HepG2 (cell line): Measurements from ENCODE around the gene RASSF4. TPM values are rescaled to one million over a fixed set of nuclear protein-coding genes. Genes with fewer than 3 reads are reported as not detected.

Source experiments
- ATRX ChIP-seq: sonication (generic); formaldehyde crosslinking; IDR thresholded peaks from 2 replicates; pipeline ENCODE4 v1.4.0; 2020; ENCODE audit warnings: missing genetic modification reagents, borderline replicate concordance
- MTA1 ChIP-seq: sonication (generic); formaldehyde crosslinking; IDR thresholded peaks from 2 replicates; pipeline ENCODE4 v1.4.0; 2020; ENCODE audit warnings: missing genetic modification reagents, mild to moderate bottlenecking, borderline replicate concordance
- PCBP1 ChIP-seq: fragments of 200-400 bp; formaldehyde crosslinking; IDR thresholded peaks from 2 replicates; pipeline ENCODE4 v1.6.1; 2017; ENCODE audit warnings: mild to moderate bottlenecking, low read depth, low read length, borderline replicate concordance
- SMAD1 ChIP-seq: sonication (generic); formaldehyde crosslinking; IDR thresholded peaks from 2 replicates; pipeline ENCODE4 v1.4.0; 2020; ENCODE audit warnings: missing genetic modification reagents, low read depth, mild to moderate bottlenecking, borderline replicate concordance
- TCF12 ChIP-seq, 2 experiments: fragments of 450-650 bp in 1 of 2; sonication (generic) in 1 of 2; formaldehyde crosslinking in 1 of 2; IDR thresholded peaks; 2 replicates each; pipeline versions ENCODE4 v1.6.1 to v1.8.0; 2017 to 2022; ENCODE audit warnings: antibody characterized with exemption in 1 of 2, mild to moderate bottlenecking in 1 of 2, missing genetic modification reagents in 1 of 2, moderate library complexity in 1 of 2
- WIZ ChIP-seq: sonication (generic); formaldehyde crosslinking; IDR thresholded peaks from 2 replicates; pipeline ENCODE4 v1.5.1; 2020; ENCODE audit warnings: mild to moderate bottlenecking, missing genetic modification reagents
- XBP1 ChIP-seq: sonication (generic); formaldehyde crosslinking; IDR thresholded peaks from 2 replicates; pipeline ENCODE4 v1.5.0; 2020; ENCODE audit warnings: missing genetic modification reagents
- ZBTB21 ChIP-seq: sonication (generic); formaldehyde crosslinking; IDR thresholded peaks from 2 replicates; pipeline ENCODE4 v1.4.0; 2020; ENCODE audit warnings: missing genetic modification reagents
- ZBTB34 ChIP-seq: sonication (generic); formaldehyde crosslinking; IDR thresholded peaks from 2 replicates; pipeline ENCODE4 v1.8.0; 2022; ENCODE audit warnings: mild to moderate bottlenecking, missing genetic modification reagents
- ZFP1 ChIP-seq: IDR thresholded peaks from 2 replicates; pipeline ENCODE4 v1.6.1; 2016
- ZNF496 ChIP-seq: sonication (generic); formaldehyde crosslinking; IDR thresholded peaks from 2 replicates; pipeline ENCODE4 v1.8.1; 2023; ENCODE audit warnings: mild to moderate bottlenecking, moderate library complexity, missing genetic modification reagents; ENCODE audit not compliant: insufficient replicate concordance
- ZNF609 ChIP-seq: sonication (generic); formaldehyde crosslinking; IDR thresholded peaks from 2 replicates; pipeline ENCODE4 v1.4.0; 2020; ENCODE audit warnings: mild to moderate bottlenecking, missing genetic modification reagents, borderline replicate concordance
- polyA plus RNA-seq, 8 experiments: library from polyadenylated mRNA; depleted of rRNA in 3 of 8; stranded (reverse) in 7 of 8; unstranded in 1 of 8; fragments of >200 nt; fragmentation: Illumina TruSeq in 4 of 8; extraction: Trizol in 4 of 8; gene quantifications; 2 replicates each; pipeline versions ENCODE4 v1.2.1 to v1.2.3, GENCODE V29; 2011 to 2016; ENCODE audit warnings: low read depth in 4 of 8, missing spikeins in 1 of 8, mixed read lengths in 1 of 8; ENCODE audit not compliant: insufficient read depth in 1 of 8
- total RNA-seq, 5 experiments: library from RNA; depleted of rRNA; stranded (reverse); fragments of >200 nt; fragmentation: Illumina TruSeq; extraction: Trizol; gene quantifications; 2 replicates each; pipeline ENCODE4 v1.2.3, GENCODE V29; 2016; ENCODE audit warnings: low read depth in 1 of 5
- TF ChIP-seq, protein P1 (sequence below): sonication (generic); formaldehyde crosslinking; IDR thresholded peaks from 2 replicates; pipeline ENCODE4; 2020; ENCODE audit warnings: missing genetic modification reagents, mild to moderate bottlenecking, borderline replicate concordance
- TF ChIP-seq, protein P2 (sequence below): IDR thresholded peaks from 2 replicates; pipeline ENCODE4 v1.6.1; 2016; ENCODE audit warnings: missing biosample characterization, missing genetic modification reagents, low read depth
- TF ChIP-seq, protein P3 (sequence below): IDR thresholded peaks from 2 replicates; pipeline ENCODE4 v1.6.1; 2016

Gene RASSF4
- total and polyA plus RNA-seq, 2 of the 13 experiments (the other 11 are each of a cell fraction or from before 2014, with no cell fraction given) = 34.0 to 51.7 TPM

DNA sequence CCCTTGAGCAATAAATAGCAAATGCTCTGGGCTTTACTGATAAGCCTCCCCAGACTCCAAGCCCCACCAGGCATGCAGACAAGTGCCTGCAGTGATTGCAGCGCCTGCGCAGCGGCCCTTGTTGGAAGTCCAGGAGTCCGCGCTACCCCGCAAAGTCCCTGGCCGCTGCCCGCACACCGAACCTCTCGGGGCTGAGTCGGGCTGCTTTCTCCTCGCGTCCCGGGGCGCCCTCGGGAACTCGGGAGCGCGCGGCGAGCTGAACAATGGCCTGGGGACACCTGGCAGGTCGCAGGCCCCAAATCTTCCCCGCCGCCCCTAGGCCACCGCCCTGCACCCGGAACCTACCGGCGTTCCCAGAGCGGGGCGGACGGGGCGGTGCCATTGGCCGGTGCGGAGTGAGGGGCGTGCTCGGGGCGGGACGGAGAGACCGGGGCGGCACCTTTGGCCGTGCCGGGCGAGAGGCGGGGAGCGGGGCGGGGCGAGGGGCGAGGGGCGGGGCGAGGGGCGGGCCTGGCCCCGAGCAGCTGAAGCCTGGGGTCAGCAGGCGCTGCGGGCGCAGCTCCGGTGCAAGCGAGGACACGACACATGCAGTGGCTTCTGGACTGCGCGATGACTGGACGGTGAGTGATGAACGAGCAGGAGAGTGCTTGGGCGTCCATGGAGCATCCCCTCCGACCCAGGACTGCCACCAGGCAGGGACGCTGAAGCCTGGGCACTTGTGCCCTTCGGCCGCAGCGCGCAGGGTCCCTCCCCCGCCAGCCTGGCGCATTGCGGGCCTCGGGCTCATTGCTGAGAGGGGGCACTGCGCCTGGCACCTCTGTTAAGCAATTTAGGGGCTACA is at the start of gene RASSF4 (continued):
- TF ChIP-seq ZNF609 (CRISPR knock-in tag) = 0 out of 2 replicates have a peak, but pooled peaks have one; percentile 21
- TF ChIP-seq, protein P1, sequence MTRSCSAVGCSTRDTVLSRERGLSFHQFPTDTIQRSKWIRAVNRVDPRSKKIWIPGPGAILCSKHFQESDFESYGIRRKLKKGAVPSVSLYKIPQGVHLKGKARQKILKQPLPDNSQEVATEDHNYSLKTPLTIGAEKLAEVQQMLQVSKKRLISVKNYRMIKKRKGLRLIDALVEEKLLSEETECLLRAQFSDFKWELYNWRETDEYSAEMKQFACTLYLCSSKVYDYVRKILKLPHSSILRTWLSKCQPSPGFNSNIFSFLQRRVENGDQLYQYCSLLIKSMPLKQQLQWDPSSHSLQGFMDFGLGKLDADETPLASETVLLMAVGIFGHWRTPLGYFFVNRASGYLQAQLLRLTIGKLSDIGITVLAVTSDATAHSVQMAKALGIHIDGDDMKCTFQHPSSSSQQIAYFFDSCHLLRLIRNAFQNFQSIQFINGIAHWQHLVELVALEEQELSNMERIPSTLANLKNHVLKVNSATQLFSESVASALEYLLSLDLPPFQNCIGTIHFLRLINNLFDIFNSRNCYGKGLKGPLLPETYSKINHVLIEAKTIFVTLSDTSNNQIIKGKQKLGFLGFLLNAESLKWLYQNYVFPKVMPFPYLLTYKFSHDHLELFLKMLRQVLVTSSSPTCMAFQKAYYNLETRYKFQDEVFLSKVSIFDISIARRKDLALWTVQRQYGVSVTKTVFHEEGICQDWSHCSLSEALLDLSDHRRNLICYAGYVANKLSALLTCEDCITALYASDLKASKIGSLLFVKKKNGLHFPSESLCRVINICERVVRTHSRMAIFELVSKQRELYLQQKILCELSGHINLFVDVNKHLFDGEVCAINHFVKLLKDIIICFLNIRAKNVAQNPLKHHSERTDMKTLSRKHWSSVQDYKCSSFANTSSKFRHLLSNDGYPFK (CRISPR knock-in tag) = peak; percentile 61; the same call in 1 of the 2 replicates
- no peak for TF ChIP-seq ZBTB21 (CRISPR knock-in tag)
- TF ChIP-seq SMAD1 = peak; percentile 61; the same call in 1 of the 2 replicates
- 0 out of 2 replicates have a peak, but pooled peaks have one; percentile 18 for TF ChIP-seq MTA1 (CRISPR knock-in tag)
- no peak for TF ChIP-seq ZFP1 (CRISPR knock-in tag)
- TF ChIP-seq ZBTB34 (CRISPR knock-in tag) = no peak
- TF ChIP-seq XBP1 (CRISPR knock-in tag) = no peak
- 0 out of 2 replicates have a peak, but pooled peaks have one; percentile 14 for TF ChIP-seq PCBP1
- TF ChIP-seq, protein P2, sequence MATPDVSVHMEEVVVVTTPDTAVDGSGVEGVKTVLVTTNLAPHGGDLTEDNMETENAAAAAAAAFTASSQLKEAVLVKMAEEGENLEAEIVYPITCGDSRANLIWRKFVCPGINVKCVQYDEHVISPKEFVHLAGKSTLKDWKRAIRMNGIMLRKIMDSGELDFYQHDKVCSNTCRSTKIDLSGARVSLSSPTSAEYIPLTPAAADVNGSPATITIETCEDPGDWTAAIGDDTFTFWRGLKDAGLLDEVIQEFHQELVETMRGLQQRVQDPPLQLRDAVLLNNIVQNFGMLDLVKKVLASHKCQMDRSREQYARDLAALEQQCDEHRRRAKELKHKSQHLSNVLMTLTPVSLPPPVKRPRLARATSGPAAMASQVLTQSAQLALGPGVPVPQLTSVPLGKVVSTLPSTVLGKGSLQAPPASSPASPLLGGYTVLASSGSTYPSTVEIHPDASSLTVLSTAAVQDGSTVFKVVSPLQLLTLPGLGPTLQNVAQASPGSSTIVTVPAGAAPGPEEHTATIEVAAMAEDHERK = no peak
- TF ChIP-seq, protein P3, sequence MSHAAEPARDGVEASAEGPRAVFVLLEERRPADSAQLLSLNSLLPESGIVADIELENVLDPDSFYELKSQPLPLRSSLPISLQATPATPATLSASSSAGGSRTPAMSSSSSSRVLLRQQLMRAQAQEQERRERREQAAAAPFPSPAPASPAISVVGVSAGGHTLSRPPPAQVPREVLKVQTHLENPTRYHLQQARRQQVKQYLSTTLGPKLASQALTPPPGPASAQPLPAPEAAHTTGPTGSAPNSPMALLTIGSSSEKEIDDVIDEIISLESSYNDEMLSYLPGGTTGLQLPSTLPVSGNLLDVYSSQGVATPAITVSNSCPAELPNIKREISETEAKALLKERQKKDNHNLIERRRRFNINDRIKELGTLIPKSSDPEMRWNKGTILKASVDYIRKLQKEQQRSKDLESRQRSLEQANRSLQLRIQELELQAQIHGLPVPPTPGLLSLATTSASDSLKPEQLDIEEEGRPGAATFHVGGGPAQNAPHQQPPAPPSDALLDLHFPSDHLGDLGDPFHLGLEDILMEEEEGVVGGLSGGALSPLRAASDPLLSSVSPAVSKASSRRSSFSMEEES = no peak
- TF ChIP-seq TCF12 (IDR thresholded peaks at IDR 0.05) = no peak
- 0 out of 2 replicates have a peak, but pooled peaks have one; percentile 56 for TF ChIP-seq TCF12 (CRISPR knock-in tag; IDR thresholded peaks at IDR 0.05)
- no peak; the same call in 1 of the 2 replicates for TF ChIP-seq WIZ
- TF ChIP-seq ATRX = no peak
- no peak for TF ChIP-seq ZNF496
